NCI-H2227 treated with DMSO at 0.1 percent for 48 hours (cell line): ENCODE results near the gene CYP27C1.

Source experiments
- DNase-seq: peaks from one replicate; lab custom pipeline; 2025; lab: John Stamatoyannopoulos, UW

CYP27C1 gene

DNA sequence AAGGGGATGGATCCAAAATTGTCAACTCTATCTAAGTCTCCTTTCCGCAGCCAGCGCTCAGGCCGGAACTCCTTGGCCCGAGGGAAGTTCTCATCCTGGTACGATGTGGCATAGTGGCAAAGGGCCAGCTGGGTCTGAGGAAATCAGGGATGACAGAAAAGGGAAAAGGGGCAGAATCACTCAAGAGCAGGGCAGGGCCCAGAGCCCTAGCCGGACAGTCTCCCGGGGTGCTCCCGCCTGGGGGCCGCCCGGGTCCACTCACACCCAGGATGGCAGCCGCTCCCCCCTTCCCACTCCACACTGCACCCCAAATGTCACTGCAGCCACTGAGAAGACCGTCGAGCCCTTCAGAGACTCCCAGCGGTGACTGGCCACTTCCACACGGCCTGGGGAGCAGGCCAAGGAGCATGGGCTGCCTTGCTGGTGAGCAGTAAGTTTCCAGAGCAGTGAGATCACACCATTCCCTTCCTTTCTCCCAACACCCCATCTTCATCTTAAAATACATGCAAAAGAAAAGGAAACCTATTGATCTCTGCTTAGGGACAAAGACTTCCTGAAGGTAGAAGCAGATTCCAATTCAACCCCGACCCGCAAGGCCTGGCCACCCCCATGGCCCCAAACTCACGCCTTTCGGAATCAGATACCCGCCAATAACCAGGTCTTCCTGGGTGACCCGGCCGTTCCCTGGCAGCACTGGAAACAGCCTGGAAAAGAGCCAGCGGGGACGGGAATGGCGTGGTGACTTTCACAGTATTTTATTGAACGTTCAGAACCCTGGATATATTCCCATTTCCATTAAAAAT is 26.7 kb downstream of the CYP27C1 start:
- DNase-seq: no peak

DNA sequence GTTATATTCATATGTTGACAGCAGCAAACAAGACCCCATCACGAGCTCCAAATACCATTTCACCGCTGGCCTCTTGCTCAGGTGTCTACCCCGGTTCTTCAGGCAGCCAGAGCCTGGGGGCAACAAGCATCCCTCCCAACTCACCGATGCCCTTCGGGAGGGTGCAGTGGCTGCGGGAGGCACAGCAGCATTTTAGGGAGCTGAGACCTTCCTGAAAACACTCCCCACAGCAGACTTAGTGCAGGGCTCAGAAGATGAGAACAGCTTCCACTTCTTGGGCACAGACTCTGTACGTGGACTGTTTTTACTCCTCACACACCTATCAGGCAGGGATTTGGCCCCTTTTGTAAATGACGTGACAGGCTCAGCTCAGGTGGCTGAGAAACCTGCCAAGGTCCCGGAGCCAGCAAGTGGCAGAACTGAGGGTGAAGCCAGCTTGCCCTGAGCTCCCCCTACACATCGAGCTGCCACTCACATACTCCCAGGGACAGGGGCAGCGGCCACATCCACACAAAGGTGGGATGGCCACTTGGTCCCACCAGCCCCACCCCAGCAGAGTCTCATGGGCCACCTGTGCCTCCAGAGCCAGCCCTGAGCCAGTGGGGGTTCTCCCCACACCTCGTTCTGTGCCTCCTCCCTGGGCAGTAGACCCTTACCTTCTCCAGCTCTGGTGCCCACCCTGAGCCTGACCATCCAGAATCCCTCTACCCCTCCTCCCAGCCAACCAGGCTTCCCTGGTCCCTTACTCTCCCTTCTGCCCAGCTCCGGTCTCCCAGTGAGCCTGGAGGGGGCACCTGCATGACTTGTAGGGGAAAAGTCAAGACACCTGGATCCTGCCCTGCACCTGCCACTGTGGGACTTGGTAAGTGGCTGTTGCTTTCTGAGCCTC is 28.5 kb downstream of the CYP27C1 start:
- DNase-seq: no peak

DNA sequence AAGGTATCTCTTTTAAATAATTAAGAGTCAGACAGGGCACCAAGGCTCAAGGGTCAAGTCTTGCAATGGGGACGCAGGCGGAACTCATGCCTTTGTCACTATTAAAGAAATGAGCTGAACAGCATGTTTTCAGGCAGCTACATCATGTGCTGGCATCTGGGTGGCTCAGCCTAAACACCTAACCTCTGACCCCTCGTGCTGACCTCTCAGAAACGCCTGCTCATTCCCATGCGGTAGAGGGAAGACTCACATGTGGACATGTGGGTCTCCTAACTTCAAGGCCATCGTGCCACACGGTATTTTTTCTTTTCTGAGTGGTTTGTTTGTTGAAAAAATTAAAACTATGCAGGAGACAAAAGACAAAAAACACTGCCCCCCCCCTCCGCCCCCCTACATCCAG is 31.3 kb downstream of the CYP27C1 start:
- no peak for DNase-seq

DNA sequence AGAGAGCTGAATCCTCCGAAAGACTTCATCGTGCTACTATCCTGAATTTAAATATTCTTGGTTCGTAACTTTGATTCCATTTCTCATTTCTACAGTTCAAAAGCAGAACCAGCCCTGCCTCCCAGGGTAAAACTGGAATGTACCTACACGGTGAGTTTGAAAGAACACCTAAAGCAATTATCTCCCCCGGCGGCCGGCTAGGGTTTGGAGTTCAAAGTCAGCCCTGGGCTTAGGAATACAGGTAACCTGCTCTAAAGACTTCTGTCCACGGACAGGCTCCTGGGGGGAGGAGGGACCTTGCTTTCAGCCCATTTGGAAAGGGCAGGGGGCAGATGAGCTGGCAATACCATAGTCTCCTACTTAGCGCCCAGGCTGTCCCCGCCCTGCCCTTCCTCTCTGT is 32.3 kb downstream of the CYP27C1 start:
- DNase-seq: no peak

DNA sequence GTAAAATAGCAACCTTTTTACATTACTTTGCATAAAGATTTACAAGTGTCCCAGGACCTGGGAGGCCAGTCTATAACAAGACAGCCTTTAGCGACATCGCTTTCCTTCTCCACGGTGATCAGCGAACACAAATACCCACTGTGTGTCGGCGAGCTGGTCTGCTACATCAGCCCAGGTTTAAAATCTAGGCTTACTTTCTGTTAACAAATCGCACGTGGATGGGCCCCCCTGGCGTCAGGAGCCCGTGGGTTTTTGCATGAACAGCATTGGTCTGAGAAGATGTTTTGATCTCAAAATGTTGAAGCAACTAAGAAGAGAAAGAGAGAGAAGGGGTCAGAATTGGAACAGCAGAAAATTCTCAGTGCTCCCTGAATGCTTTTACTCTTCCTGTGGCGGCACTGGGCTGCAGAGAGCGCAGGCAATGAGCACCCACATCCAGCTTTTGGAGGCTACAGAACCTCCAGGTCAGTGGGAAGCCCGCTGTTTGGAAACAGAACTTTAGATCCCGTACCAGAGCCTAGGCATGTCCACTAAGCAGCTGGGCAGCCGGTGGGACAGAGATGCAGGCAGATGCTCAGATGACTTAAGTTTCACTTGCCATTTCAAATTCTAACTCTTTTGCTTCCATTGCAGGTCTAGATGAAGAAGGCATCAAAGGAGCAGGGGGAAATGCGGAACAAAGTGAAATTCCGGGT is 32.9 kb downstream of the CYP27C1 start:
- no peak for DNase-seq

DNA sequence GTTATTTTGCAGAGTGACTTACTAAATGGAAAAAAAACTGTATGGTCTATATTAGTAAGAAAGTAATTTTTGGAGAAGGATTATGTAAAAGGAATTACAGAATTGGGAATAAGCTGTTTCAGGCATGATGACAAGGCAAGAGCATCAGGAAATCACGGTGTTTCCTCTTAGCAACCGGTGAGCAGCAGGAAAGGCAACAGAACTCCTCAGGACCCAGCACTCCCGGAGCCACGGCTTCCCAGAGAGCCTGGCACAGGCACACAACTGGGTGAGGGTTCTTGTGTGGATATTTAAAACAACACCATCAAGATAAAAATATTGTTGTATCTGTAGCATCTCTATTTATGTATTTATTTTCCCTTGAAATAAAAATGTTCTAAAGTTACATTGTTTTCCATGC is 34.4 kb downstream of the CYP27C1 start:
- no peak for DNase-seq

DNA sequence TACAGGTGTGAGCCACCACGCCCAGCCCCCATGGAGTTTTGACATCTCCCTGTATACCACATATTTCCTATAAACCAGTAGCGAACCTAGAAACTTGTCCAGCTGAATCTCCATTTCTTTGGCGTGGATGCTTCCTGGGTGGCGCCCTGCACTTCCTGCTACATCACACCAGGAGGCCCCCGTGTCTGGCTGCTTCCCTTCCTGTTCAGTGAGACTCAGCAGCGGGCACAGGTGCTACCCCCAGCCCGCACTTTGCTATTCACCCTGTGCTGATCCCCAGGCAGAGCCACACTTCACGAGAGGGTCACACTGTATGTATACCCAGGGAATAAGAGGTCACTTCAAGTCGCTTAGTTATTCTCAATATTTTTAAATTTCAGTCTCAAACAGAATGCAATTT is 35.0 kb downstream of the CYP27C1 start:
- DNase-seq: no peak

DNA sequence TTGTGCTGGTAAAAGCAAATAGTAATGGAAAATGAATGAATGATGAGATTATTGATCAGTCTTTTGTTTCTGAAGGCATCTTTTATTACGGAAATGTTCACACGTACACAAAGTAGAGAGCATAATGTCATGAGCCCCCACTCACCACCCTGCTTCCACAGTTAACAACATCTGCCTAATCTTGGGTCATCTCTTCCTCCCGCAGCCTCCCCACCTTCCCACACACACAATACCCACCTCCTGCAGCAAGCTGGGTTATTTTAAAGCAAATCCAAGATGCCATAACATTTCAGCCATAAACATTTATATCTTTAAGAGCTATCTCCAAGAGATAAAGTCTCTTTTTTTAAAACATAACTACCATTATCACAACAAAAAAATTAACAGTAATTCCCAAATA is 36.3 kb downstream of the CYP27C1 start:
- no peak for DNase-seq

DNA sequence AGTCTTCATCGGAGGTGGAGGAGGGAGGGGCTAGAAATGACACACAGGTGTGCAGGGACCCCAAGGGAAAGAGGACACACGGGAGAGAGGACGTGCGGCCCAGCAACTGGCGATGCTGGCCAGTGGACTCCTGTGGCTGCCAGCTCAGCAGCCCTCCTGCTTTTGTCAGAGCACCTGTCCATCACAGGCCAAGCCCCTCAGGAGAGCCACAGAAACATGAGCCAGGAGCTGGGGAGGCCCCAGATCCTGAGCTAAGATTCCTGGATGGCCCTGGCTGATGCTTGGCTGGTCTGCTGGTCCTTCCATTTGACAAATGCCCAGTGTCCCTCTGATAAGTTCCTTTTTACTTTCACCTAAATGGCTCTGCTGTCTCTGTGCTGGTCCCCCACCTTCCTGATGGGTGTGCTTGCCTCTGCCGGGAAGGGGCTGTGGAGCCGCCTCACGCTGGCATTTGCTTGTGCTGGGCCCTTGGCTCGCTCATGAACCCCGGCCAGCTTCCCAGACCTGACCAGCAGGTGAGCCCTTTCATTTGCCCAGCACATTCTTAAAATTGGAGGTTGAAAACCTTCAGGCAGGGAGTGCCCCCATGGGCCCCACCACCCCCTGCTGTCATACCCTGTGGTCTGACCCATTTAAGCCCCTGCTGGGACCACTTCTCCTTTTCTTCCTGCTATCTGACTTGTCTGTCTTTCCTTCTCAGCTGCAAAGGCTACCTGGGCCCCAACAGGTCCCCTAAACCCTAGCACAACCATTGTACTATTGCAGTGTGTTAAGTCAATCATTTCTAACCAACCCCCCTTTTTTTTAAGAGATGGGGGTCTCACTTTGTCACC is 37.3 kb downstream of the CYP27C1 start:
- DNase-seq: no peak

DNA sequence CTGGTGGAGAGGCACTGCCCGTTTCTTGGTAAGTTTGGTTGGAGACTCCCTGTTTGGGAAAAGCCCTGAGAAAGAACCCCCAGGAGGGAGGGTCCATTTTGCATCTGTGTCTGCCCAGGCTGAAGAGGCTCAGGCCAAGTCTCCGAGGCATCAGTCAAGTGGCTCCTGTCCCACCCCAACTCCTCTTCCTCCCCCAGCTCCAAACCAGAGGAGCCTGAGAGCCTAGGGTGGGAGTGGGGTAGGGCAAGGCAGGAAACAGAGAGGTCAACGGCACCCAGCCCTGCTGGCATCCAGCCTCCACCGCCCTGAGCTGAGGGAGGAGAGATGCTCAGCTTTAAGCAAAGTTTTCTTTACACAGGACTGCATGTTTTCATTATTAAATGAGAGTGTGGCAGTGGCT is 38.2 kb downstream of the CYP27C1 start:
- DNase-seq: no peak

DNA sequence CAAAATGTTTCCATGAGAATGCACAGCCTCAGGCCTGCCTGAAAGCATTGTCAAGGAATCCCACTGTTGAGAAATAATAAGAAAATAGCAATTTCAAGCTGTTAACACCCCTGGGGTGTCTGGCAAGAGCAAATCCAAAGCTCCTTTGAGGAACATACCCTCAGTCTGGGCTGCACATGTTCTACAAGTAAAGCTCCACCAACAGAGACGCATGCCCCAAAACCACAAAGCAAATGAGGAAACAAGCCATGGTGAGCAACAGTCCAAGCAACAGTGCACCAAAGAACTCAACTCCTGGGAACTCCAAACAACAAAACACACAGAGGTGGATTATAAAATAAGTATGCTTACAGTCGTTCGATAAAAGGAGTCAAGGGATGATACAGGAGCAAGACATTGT is 40.3 kb downstream of the CYP27C1 start:
- DNase-seq: no peak

DNA sequence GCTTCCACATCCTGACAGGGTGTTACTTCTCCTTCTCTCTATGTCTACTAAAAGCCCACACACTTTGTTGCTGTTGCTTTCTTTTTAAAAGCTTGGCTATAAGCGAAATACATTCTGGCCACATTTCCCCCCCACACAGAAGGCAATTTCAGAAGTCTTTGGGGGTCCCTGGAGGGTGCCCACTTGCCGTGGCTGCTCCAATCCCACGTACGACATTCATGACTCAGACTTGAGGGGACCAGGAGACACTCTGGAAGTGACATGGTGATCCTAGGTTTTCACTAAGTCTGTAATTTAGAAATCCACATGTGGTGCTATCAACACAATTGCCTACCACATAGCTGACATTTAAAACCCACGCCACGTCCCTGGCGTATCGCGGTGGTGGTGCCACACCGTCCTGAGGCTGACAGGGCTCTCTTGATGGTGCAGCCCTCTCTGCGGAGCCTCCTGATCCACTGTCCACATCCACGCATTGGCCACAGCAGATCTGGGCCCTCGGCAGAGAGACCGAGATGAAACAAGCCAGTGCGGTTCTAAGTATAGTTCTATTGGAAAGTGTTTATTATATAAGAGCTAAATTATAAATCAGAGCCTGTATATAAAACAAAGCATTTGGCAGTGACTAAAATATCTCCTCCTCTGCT is 42.4 kb downstream of the CYP27C1 start:
- DNase-seq: no peak

DNA sequence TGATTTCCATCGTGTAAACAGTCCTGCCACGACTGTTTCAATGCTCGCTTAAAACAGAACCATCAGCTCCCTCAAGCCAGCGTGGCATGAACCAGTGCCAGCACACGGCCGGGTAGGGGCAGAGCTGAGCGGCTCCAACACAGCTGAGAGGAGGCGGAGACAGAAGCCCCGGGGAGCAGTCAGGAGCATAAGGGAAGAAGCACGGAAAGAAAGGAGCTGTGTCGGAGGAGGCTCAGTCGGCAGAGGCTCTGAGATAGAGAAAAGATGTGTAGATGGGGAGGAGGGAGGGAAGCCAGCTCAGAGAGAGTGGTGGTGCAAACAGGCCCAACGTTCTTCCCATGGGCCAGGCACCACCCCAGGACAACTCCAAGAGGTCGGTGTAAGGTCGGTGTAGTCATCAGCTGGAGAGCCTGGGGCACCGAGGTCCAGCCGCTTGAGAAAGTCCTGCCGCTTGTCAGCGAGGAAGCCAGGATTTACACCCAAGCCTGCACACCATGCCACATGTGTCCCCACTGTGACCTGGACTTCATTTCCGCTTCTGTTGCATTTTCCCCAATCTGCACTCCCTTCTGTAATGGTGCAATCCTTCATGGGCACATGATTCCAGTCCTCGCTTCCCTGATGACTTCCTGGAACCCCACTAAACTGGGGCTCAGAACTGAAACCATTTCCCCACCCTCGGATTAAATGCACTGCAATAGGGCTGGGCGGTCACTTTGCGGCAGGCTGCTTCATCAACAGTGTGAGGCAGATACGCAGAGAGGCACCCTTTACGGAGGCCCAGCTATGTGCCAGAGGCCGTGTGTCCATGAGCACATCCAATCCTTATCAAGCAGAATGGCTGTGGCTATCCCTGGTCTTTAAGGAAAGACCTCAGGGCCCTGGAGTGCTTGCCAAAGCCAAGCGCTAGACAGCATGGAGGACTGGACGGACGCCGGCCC is 43.5 kb downstream of the CYP27C1 start:
- no peak for DNase-seq

DNA sequence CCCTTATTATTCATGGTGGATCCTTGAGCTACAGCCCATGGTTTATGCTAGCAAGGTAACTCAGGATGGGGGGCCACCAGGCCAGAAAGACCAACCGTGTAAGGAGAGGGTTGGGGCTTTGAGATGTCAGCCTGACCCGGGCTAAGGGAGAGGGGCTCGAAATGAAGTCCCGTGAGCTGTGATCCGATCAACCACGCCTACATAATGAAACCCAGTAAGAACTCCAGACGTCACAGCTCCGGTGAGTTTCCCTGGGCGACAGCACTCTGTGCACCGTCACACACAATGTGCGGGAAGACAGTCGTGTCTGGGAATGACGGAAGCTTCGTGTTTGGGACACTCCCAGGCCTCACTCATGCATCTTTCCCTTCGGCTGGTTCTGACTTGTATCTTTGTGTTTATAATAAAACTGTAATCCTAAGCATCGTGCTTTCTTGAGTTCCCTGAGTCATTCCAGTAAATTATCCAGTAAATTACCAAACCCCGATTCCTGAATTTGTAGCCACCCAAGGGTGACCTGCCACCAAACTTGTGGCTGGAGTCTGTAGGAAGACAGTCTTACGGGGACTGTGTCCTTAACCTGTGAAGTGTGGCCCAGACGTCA is 44.2 kb downstream of the CYP27C1 start:
- DNase-seq: no peak

DNA sequence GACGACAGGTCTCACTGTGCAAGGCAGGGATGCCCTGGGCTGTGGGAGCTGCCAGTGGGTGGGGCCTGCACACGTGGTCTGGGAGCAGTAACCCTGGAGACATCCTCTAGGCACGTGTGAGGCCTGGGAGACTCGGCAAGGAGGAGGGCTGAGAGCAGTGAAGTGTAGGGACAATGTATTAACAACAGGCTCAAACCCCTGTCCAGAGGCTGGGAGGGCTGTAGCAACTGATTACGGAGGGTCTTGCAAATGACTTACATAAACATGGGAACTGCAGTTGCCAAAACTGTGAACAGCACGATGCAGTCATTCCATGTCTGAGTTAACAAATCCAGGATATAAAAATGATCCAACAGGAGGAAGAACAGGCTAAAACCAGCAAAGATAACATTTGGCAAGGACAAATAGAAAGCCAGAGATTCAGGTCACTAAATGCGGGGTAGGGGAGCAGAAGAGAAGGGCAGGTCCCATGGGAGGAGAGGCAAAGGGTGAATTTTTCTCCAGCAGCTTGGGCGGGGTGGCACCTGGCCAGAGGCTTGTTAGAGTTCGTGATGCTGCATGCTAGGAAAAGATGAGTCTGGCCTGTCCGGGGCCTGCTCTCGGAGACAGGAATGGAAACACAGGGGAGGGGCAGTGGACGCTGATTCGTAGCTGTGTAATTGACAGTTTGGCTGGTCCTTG is 44.9 kb downstream of the CYP27C1 start:
- DNase-seq: no peak

DNA sequence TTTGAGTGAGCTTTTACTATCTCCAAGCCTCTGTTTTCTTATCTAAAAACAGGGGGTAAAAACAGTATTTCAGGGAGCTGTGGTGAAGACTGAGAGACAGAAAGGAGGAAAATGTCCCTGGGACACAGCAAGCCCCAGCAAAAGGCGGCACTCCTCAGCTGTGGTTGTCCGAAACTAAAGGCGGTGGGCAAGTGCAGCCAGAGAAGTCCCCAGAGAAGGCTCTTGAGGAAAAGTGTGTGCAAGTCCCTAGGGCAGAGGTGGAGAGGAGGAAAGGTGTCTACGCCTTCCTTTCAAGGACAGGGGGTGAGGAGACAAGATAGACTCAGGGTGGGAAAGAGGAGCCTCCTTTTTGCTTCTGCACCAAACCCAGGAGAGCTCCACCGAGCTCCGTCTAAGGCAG is 45.5 kb downstream of the CYP27C1 start:
- DNase-seq: no peak

DNA sequence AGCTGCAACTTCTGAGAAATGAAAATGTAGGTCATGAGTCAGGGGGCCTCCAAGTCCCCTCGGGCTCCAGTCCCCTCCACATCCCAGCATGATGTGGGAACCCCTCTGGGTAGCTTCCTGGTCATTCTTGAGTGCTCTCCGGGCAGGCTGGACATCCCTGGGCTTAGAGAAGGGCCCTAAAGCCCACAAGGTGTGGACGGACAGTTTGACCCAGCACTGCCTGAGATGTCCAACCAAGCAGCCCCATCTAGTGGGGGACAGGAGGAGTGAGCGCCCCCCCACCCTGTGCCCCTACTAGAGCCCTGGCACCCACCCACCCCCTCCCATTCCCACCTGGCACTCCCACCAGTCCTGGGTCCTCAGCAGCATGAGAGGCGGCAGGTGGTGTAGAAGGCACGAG is 46.0 kb downstream of the CYP27C1 start:
- no peak for DNase-seq

DNA sequence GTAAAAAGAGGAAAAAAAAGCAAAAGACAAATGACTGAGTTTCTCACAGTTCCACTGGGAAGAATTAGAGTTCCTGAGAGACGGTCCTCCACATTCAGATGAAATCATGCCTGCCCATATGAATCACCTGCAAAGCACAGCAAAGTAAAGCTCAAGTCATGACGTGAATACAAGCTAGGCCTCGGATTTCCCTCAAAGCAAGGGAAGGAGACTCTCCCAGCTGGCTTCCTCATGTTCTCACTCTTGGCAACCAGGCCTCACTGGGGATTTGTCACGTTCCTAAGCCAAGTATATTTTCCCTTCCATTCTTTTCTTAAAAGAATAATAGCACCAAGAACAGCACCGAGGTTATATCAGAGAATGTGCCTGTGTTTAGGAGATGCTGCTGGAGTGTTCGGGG is 47.0 kb downstream of the CYP27C1 start:
- DNase-seq: no peak

DNA sequence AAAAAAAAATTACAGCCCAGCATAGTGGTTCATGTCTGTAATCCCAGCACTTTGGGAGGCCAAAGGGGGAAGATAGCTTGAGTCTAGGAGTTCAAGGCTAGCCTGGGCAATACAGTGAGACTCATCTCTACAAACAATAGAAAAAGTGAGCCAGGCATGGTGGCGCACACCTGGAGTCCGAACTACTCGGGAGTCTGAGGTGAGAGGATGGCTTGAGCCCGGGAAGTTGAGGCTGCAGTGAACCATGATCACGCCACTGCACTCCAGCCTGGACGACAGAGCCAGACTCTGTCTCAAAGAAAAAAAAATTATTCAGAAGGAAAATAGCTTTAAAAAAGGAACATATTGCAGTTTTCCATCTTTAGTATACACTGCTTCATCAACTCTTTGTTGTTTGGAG is 47.8 kb downstream of the CYP27C1 start:
- no peak for DNase-seq
